ENCODE results near the gene UNC13C. TPM values are rescaled to one million over a fixed set of nuclear protein-coding genes. Genes with fewer than 3 reads are reported as not detected.

The UNC13C gene
- total and polyA plus RNA-seq, 10 of the 15 experiments (the other 5 are each of a cell fraction or from before 2014, with no cell fraction given) = 9.9 to 81.3 (median 25.0) TPM

DNA sequence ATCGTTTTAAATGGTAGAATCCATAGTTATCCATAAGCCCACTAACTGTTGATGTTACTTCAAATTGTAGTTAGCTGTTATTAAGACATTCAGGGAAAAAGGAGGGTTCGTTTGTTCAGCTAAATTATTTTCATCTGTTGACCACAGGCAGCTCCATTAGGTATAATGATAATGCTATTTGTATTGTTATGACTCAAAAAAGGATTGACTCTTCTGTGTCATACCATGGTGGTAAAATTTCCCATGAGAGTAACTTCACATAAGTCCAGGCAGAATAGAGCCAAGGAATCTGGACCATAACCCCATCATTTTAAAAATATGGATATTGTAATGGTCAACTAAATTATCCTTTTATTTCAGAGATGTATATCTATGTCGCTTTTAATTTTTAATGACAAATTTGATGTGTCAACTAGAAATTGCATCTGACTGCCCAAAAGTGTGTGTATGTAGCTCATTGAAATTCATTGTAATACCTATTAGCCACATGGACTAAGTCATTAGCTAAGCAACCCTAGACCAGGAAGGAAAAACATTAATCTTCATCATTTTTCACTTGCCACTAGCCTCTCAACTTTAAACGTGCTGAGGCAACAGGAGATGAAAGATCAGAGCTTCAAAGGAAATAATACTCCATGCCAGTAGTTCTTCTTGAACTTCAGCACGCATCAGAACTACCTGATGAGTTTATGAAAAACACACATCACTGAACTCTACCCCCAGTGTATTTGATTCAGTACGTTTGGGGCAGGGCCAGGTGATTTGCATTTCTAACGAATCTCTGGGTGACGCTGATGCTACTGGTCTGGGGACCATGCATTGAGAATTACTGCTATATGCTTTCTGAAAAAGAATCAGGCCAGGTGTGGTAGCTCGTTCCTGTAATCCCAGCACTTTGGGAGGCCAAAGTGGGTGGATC lies 537.7 kb downstream of the UNC13C start (continued):
- TF ChIP-seq ZNF622 (IDR thresholded peaks at IDR 0.05) (no peak), STAT1 (conservative IDR thresholded peaks at IDR 0.05) (no peak), NFYB (IDR thresholded peaks at IDR 0.05; ENCODE audit: insufficient read depth, low read depth, low read length) (no peak), FOXM1 (IDR thresholded peaks at IDR 0.05; ENCODE audit: low read depth, low read length) (no peak), RAD51 (IDR thresholded peaks at IDR 0.05) (no peak), TCF3 (IDR thresholded peaks at IDR 0.05; ENCODE audit: borderline replicate concordance, insufficient read depth, low read depth, low read length) (no peak), SMAD1 (IDR thresholded peaks at IDR 0.05; ENCODE audit: low read depth, partially characterized antibody) (no peak), SUPT20H (IDR thresholded peaks at IDR 0.05; ENCODE audit: borderline replicate concordance, control insufficient read depth, low read depth, low read length) (no peak), BCL11A (IDR thresholded peaks at IDR 0.05; ENCODE audit: low read depth, low read length) (peak; percentile 81), ZZZ3 (IDR thresholded peaks at IDR 0.05; ENCODE audit: control insufficient read depth, insufficient read length, low read depth) (no peak), NFIC (IDR thresholded peaks at IDR 0.05; ENCODE audit: low read depth, low read length) (peak; percentile 43; the same call in 1 of the 2 replicates), STAT3 (IDR thresholded peaks at IDR 0.05; ENCODE audit: low read depth, low read length) (no peak), EP300 (IDR thresholded peaks at IDR 0.05; ENCODE audit: borderline replicate concordance in 1 of 2, control insufficient read depth in 1 of 2, low read depth in 2 of 2, low read length in 2 of 2) (peak; percentile 20 to 35; a peak in 2 of 4 replicates), FOXK2 (IDR thresholded peaks at IDR 0.05) (no peak), SPI1 (IDR thresholded peaks at IDR 0.05; ENCODE audit: borderline replicate concordance, insufficient read depth, low read depth, low read length) (no peak), MTA2 (IDR thresholded peaks at IDR 0.05; ENCODE audit: low read depth) (peak; percentile 93), JUNB (IDR thresholded peaks at IDR 0.05) (peak; percentile 44; the same call in 1 of the 2 replicates), TCF12 (IDR thresholded peaks at IDR 0.05; ENCODE audit: low read depth, low read length) (no peak), ZNF24 (IDR thresholded peaks at IDR 0.05) (no peak), MEF2B (IDR thresholded peaks at IDR 0.05; ENCODE audit: partially characterized antibody, poor library complexity, severe bottlenecking) (peak; percentile 70), ZBED1 (IDR thresholded peaks at IDR 0.05; ENCODE audit: borderline replicate concordance) (no peak), SMARCA5 (IDR thresholded peaks at IDR 0.05) (no peak)
- TF ChIP-seq, protein P1, sequence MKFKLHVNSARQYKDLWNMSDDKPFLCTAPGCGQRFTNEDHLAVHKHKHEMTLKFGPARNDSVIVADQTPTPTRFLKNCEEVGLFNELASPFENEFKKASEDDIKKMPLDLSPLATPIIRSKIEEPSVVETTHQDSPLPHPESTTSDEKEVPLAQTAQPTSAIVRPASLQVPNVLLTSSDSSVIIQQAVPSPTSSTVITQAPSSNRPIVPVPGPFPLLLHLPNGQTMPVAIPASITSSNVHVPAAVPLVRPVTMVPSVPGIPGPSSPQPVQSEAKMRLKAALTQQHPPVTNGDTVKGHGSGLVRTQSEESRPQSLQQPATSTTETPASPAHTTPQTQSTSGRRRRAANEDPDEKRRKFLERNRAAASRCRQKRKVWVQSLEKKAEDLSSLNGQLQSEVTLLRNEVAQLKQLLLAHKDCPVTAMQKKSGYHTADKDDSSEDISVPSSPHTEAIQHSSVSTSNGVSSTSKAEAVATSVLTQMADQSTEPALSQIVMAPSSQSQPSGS (IDR thresholded peaks at IDR 0.05; ENCODE audit: low read length) = peak; percentile 38; the same call in 1 of the 2 replicates
- TF ChIP-seq, protein P2, sequence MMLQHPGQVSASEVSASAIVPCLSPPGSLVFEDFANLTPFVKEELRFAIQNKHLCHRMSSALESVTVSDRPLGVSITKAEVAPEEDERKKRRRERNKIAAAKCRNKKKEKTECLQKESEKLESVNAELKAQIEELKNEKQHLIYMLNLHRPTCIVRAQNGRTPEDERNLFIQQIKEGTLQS (IDR thresholded peaks at IDR 0.05; ENCODE audit: borderline replicate concordance, extremely low read depth, low read depth, low read length) = no peak
- TF ChIP-seq, protein P3, sequence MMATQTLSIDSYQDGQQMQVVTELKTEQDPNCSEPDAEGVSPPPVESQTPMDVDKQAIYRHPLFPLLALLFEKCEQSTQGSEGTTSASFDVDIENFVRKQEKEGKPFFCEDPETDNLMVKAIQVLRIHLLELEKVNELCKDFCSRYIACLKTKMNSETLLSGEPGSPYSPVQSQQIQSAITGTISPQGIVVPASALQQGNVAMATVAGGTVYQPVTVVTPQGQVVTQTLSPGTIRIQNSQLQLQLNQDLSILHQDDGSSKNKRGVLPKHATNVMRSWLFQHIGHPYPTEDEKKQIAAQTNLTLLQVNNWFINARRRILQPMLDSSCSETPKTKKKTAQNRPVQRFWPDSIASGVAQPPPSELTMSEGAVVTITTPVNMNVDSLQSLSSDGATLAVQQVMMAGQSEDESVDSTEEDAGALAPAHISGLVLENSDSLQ (IDR thresholded peaks at IDR 0.05) = peak; percentile 73

Measured in GM12878 (cell line).